HepG2 (cell line): ENCODE data around the gene NUCB1. TPM values are rescaled to one million over a fixed set of nuclear protein-coding genes. Genes with fewer than 3 reads are reported as not detected.

ENCODE experiments used
- DPF2 ChIP-seq: sonication (generic); formaldehyde crosslinking; IDR thresholded peaks from 2 replicates; pipeline ENCODE4 v1.4.0; 2020; ENCODE audit warnings: mild to moderate bottlenecking, low read depth, missing genetic modification reagents, borderline replicate concordance
- FOXC1 ChIP-seq: sonication (generic); formaldehyde crosslinking; IDR thresholded peaks from 2 replicates; pipeline ENCODE4 v1.8.0; 2022; ENCODE audit warnings: mild to moderate bottlenecking, missing genetic modification reagents, borderline replicate concordance
- MXI1 ChIP-seq: IDR thresholded peaks from 3 replicates; pipeline ENCODE4 v1.6.1; 2012; ENCODE audit warnings: low read depth, low read length, inconsistent platforms, borderline replicate concordance
- NFYC ChIP-seq: IDR thresholded peaks from 2 replicates; pipeline ENCODE4 v1.6.1; 2016; ENCODE audit warnings: missing genetic modification reagents, missing compliant biosample characterization
- NR2F2 ChIP-seq: IDR thresholded peaks from 2 replicates; pipeline ENCODE4 v1.6.1; 2012; ENCODE audit warnings: low read depth, inconsistent platforms, borderline replicate concordance
- PLRG1 ChIP-seq: fragments of 450-650 bp; conservative IDR thresholded peaks from 2 replicates; pipeline ENCODE4 v1.6.1; 2016
- SNRNP70 ChIP-seq: fragments of 200-400 bp; formaldehyde crosslinking; IDR thresholded peaks from 2 replicates; pipeline ENCODE4 v1.6.1; 2017; ENCODE audit warnings: mild to moderate bottlenecking, low read depth, low read length, moderate library complexity
- SRSF4 ChIP-seq: fragments of 200-400 bp; formaldehyde crosslinking; IDR thresholded peaks from one replicate; pipeline ENCODE4 v1.6.1; 2018; ENCODE audit warnings: mild to moderate bottlenecking, low read depth, low read length, moderate library complexity; ENCODE audit not compliant: poor library complexity, severe bottlenecking
- STAG1 ChIP-seq: sonication (generic); formaldehyde crosslinking; IDR thresholded peaks from 2 replicates; pipeline ENCODE4 v1.4.0; 2020; ENCODE audit warnings: missing genetic modification reagents
- ZNF205 ChIP-seq: IDR thresholded peaks from 2 replicates; pipeline ENCODE4 v1.6.1; 2018; ENCODE audit warnings: missing biosample characterization, missing genetic modification reagents
- polyA plus RNA-seq, 8 experiments: library from polyadenylated mRNA; depleted of rRNA in 3 of 8; stranded (reverse) in 7 of 8; unstranded in 1 of 8; fragments of >200 nt; fragmentation: Illumina TruSeq in 4 of 8; extraction: Trizol in 4 of 8; gene quantifications; 2 replicates each; pipeline versions ENCODE4 v1.2.1 to v1.2.3, GENCODE V29; 2011 to 2016; ENCODE audit warnings: low read depth in 4 of 8, missing spikeins in 1 of 8, mixed read lengths in 1 of 8; ENCODE audit not compliant: insufficient read depth in 1 of 8
- total RNA-seq, 5 experiments: library from RNA; depleted of rRNA; stranded (reverse); fragments of >200 nt; fragmentation: Illumina TruSeq; extraction: Trizol; gene quantifications; 2 replicates each; pipeline ENCODE4 v1.2.3, GENCODE V29; 2016; ENCODE audit warnings: low read depth in 1 of 5
- TF ChIP-seq, protein P1 (sequence below): sonication (generic); formaldehyde crosslinking; IDR thresholded peaks from 2 replicates; pipeline ENCODE4 v1.9.0; 2021; ENCODE audit warnings: mild to moderate bottlenecking, missing genetic modification reagents
- TF ChIP-seq, protein P2 (sequence below): sonication (generic); formaldehyde crosslinking; IDR thresholded peaks from 2 replicates; pipeline ENCODE4 v1.8.1; 2023; ENCODE audit warnings: mild to moderate bottlenecking, missing genetic modification reagents
- TF ChIP-seq, protein P3 (sequence below): sonication (generic); formaldehyde crosslinking; IDR thresholded peaks from 2 replicates; pipeline ENCODE4 v1.5.0; 2020; ENCODE audit warnings: mild to moderate bottlenecking, missing genetic modification reagents, borderline replicate concordance
- TF ChIP-seq, protein P4 (sequence below): sonication (generic); formaldehyde crosslinking; IDR thresholded peaks from 2 replicates; pipeline ENCODE4 v1.4.0; 2020; ENCODE audit warnings: low read depth, missing genetic modification reagents

The NUCB1 gene
- total and polyA plus RNA-seq, 2 of the 13 experiments (the other 11 are each of a cell fraction or from before 2014, with no cell fraction given): 82.3 to 106 TPM

DNA sequence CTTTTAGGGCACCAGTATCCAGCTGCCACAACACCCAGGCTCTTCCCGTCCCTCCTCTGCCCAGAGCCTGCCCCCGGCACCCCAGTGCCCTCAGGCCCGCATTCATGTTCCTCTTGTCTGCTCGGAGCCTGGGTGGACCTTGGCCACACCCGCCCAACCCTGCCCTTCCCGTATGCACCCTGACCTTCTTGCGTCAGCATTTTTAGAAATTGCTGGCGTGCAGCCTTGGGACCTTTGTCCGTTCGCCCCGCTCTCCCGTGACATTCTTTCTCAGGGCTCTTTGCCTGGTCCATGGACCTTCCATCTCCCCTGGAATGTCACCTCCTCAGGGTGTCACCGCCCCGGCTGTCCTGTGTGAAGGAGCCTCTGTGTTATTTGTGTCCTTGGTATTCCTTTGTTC lies 7.6 kb downstream of the NUCB1 start (continued):
- TF ChIP-seq, protein P1, sequence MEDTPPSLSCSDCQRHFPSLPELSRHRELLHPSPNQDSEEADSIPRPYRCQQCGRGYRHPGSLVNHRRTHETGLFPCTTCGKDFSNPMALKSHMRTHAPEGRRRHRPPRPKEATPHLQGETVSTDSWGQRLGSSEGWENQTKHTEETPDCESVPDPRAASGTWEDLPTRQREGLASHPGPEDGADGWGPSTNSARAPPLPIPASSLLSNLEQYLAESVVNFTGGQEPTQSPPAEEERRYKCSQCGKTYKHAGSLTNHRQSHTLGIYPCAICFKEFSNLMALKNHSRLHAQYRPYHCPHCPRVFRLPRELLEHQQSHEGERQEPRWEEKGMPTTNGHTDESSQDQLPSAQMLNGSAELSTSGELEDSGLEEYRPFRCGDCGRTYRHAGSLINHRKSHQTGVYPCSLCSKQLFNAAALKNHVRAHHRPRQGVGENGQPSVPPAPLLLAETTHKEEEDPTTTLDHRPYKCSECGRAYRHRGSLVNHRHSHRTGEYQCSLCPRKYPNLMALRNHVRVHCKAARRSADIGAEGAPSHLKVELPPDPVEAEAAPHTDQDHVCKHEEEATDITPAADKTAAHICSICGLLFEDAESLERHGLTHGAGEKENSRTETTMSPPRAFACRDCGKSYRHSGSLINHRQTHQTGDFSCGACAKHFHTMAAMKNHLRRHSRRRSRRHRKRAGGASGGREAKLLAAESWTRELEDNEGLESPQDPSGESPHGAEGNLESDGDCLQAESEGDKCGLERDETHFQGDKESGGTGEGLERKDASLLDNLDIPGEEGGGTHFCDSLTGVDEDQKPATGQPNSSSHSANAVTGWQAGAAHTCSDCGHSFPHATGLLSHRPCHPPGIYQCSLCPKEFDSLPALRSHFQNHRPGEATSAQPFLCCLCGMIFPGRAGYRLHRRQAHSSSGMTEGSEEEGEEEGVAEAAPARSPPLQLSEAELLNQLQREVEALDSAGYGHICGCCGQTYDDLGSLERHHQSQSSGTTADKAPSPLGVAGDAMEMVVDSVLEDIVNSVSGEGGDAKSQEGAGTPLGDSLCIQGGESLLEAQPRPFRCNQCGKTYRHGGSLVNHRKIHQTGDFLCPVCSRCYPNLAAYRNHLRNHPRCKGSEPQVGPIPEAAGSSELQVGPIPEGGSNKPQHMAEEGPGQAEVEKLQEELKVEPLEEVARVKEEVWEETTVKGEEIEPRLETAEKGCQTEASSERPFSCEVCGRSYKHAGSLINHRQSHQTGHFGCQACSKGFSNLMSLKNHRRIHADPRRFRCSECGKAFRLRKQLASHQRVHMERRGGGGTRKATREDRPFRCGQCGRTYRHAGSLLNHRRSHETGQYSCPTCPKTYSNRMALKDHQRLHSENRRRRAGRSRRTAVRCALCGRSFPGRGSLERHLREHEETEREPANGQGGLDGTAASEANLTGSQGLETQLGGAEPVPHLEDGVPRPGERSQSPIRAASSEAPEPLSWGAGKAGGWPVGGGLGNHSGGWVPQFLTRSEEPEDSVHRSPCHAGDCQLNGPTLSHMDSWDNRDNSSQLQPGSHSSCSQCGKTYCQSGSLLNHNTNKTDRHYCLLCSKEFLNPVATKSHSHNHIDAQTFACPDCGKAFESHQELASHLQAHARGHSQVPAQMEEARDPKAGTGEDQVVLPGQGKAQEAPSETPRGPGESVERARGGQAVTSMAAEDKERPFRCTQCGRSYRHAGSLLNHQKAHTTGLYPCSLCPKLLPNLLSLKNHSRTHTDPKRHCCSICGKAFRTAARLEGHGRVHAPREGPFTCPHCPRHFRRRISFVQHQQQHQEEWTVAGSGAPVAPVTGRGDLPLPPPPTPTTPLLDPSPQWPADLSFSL (CRISPR knock-in tag): no peak
- TF ChIP-seq FOXC1 (CRISPR knock-in tag) (no peak), STAG1 (CRISPR knock-in tag) (no peak), NFYC (no peak), ZNF205 (no peak), MXI1 (peak; percentile 44; the same call in 1 of the 3 replicates), PLRG1 (no peak), DPF2 (CRISPR knock-in tag) (peak; percentile 72), SNRNP70 (no peak), NR2F2 (peak; percentile 87; the same call in 1 of the 2 replicates), SRSF4 (no peak)
- TF ChIP-seq, protein P2, sequence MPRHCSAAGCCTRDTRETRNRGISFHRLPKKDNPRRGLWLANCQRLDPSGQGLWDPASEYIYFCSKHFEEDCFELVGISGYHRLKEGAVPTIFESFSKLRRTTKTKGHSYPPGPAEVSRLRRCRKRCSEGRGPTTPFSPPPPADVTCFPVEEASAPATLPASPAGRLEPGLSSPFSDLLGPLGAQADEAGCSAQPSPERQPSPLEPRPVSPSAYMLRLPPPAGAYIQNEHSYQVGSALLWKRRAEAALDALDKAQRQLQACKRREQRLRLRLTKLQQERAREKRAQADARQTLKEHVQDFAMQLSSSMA (CRISPR knock-in tag): no peak; the same call in 1 of the 2 replicates
- TF ChIP-seq, protein P3, sequence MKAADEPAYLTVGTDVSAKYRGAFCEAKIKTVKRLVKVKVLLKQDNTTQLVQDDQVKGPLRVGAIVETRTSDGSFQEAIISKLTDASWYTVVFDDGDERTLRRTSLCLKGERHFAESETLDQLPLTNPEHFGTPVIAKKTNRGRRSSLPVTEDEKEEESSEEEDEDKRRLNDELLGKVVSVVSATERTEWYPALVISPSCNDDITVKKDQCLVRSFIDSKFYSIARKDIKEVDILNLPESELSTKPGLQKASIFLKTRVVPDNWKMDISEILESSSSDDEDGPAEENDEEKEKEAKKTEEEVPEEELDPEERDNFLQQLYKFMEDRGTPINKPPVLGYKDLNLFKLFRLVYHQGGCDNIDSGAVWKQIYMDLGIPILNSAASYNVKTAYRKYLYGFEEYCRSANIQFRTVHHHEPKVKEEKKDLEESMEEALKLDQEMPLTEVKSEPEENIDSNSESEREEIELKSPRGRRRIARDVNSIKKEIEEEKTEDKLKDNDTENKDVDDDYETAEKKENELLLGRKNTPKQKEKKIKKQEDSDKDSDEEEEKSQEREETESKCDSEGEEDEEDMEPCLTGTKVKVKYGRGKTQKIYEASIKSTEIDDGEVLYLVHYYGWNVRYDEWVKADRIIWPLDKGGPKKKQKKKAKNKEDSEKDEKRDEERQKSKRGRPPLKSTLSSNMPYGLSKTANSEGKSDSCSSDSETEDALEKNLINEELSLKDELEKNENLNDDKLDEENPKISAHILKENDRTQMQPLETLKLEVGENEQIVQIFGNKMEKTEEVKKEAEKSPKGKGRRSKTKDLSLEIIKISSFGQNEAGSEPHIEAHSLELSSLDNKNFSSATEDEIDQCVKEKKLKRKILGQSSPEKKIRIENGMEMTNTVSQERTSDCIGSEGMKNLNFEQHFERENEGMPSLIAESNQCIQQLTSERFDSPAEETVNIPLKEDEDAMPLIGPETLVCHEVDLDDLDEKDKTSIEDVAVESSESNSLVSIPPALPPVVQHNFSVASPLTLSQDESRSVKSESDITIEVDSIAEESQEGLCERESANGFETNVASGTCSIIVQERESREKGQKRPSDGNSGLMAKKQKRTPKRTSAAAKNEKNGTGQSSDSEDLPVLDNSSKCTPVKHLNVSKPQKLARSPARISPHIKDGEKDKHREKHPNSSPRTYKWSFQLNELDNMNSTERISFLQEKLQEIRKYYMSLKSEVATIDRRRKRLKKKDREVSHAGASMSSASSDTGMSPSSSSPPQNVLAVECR (CRISPR knock-in tag): peak; percentile 72; the same call in 1 of the 2 replicates
- TF ChIP-seq, protein P4, sequence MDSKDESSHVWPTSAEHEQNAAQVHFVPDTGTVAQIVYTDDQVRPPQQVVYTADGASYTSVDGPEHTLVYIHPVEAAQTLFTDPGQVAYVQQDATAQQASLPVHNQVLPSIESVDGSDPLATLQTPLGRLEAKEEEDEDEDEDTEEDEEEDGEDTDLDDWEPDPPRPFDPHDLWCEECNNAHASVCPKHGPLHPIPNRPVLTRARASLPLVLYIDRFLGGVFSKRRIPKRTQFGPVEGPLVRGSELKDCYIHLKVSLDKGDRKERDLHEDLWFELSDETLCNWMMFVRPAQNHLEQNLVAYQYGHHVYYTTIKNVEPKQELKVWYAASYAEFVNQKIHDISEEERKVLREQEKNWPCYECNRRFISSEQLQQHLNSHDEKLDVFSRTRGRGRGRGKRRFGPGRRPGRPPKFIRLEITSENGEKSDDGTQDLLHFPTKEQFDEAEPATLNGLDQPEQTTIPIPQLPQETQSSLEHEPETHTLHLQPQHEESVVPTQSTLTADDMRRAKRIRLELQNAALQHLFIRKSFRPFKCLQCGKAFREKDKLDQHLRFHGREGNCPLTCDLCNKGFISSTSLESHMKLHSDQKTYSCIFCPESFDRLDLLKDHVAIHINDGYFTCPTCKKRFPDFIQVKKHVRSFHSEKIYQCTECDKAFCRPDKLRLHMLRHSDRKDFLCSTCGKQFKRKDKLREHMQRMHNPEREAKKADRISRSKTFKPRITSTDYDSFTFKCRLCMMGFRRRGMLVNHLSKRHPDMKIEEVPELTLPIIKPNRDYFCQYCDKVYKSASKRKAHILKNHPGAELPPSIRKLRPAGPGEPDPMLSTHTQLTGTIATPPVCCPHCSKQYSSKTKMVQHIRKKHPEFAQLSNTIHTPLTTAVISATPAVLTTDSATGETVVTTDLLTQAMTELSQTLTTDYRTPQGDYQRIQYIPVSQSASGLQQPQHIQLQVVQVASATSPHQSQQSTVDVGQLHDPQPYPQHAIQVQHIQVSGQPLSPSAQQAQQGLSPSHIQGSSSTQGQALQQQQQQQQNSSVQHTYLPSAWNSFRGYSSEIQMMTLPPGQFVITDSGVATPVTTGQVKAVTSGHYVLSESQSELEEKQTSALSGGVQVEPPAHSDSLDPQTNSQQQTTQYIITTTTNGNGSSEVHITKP (CRISPR knock-in tag): 0 out of 2 replicates have a peak, but pooled peaks have one; percentile 40
